Endothelial cell (in vitro differentiated cells): ENCODE data around the gene DLX6. TPM values are rescaled to one million over a fixed set of nuclear protein-coding genes. Genes with fewer than 3 reads are reported as not detected.

ENCODE experiments used
- DNase-seq: peaks from one replicate; pipeline ENCODE4 v3.0.0; 2021; ENCODE audit warnings: low spot score
- H3K27ac Mint-ChIP-seq: one replicate; pipeline ENCODE4 v1.8.0; 2021; ENCODE audit warnings: mixed read lengths, inconsistent platforms; ENCODE audit not compliant: unreplicated experiment
- H3K27me3 Mint-ChIP-seq: one replicate; pipeline ENCODE4 v1.8.0; 2021; ENCODE audit warnings: mild to moderate bottlenecking, moderate library complexity, mixed read lengths, inconsistent platforms; ENCODE audit not compliant: unreplicated experiment
- H3K36me3 Mint-ChIP-seq: one replicate; pipeline ENCODE4 v1.8.0; 2021; ENCODE audit warnings: mild to moderate bottlenecking, low read depth, mixed read lengths, inconsistent platforms; ENCODE audit not compliant: unreplicated experiment
- H3K4me1 Mint-ChIP-seq: one replicate; pipeline ENCODE4 v1.8.0; 2021; ENCODE audit warnings: mild to moderate bottlenecking, mixed read lengths, inconsistent platforms; ENCODE audit not compliant: unreplicated experiment
- H3K4me3 Mint-ChIP-seq: one replicate; pipeline ENCODE4 v1.8.0; 2021; ENCODE audit warnings: mild to moderate bottlenecking, mixed read lengths, inconsistent platforms; ENCODE audit not compliant: unreplicated experiment
- H3K9me3 Mint-ChIP-seq: one replicate; pipeline ENCODE4 v1.8.0; 2021; ENCODE audit warnings: mixed read lengths, inconsistent platforms; ENCODE audit not compliant: unreplicated experiment
- total RNA-seq: library from RNA; stranded (reverse); fragmentation: NEBNext Ultra II Directional; extraction: Animal tissue kit (Norgen Biotek cat#: 25700); gene quantifications from one replicate; pipeline ENCODE4 v1.2.1, GENCODE V29; 2021; ENCODE audit not compliant: unreplicated experiment
- TF ChIP-seq, protein P1 (sequence below): fragments of 200-600 bp; sonication (generic); IDR thresholded peaks from one replicate; pipeline ENCODE4 v1.5.0; 2021; ENCODE audit warnings: antibody characterized with exemption; ENCODE audit not compliant: unreplicated experiment

DLX6 gene
- total RNA-seq, 1 donor from 2014 or later, result not detected

DNA sequence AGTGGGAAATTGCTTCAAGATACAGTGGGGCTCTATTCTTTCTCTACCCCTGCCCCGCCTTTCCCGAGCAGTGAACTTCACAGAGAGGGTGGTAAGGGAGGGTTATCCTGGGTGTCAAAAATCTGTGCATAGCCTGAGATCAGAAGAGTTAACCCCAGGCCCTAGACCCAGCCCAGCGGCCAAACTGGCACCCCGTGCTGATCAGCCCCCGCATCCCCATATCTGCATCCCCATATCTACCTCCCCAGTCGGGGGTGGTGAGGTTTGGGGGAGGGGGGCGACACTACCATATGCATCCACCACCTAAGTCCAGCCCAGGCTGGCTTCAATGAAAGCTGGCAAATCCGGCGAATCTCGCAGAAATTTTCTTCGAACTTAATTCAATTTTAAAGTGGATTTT, 7.0 kb upstream of the DLX6 start:
- Mint-ChIP-seq H3K9me3 (no peaks in the 10 kb centered on the region), H3K4me1 (peaks cover 7% of the 10 kb centered on the region), H3K27me3 (peaks cover 52% of the 10 kb centered on the region), H3K36me3 (peaks cover 4% of the 10 kb centered on the region), H3K27ac (no peak overlapping the region), H3K4me3 (no peak overlapping the region)
- no peak for DNase-seq
- TF ChIP-seq, protein P1, sequence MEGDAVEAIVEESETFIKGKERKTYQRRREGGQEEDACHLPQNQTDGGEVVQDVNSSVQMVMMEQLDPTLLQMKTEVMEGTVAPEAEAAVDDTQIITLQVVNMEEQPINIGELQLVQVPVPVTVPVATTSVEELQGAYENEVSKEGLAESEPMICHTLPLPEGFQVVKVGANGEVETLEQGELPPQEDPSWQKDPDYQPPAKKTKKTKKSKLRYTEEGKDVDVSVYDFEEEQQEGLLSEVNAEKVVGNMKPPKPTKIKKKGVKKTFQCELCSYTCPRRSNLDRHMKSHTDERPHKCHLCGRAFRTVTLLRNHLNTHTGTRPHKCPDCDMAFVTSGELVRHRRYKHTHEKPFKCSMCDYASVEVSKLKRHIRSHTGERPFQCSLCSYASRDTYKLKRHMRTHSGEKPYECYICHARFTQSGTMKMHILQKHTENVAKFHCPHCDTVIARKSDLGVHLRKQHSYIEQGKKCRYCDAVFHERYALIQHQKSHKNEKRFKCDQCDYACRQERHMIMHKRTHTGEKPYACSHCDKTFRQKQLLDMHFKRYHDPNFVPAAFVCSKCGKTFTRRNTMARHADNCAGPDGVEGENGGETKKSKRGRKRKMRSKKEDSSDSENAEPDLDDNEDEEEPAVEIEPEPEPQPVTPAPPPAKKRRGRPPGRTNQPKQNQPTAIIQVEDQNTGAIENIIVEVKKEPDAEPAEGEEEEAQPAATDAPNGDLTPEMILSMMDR, result no peak

DNA sequence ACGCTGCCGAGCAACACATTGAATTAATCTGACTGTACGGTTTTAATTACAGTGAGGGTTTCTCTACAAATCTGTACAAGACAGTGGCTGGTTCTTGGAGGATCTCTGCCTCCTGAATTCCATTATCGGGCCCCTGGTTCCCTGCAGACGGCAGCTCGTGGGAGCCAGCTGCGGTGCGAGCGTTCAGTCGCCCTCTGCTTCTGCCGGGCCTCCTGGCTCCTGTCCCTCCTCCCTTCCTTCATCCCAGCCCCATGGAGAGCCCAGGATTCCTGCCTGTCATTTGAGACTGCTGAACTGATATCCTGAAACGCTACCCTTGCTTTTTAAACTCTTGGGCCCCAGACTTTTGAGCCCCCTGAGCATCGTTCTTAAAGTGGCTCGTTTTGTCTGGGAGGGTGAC, 6.6 kb upstream of the DLX6 start:
- Mint-ChIP-seq H3K4me1 (peaks cover 7% of the 10 kb centered on the region), H3K9me3 (no peaks in the 10 kb centered on the region), H3K4me3 (no peak overlapping the region), H3K27ac (no peak overlapping the region), H3K36me3 (peaks cover 4% of the 10 kb centered on the region), H3K27me3 (peaks cover 50% of the 10 kb centered on the region)
- TF ChIP-seq, protein P1, result no peak
- DNase-seq, result no peak

DNA sequence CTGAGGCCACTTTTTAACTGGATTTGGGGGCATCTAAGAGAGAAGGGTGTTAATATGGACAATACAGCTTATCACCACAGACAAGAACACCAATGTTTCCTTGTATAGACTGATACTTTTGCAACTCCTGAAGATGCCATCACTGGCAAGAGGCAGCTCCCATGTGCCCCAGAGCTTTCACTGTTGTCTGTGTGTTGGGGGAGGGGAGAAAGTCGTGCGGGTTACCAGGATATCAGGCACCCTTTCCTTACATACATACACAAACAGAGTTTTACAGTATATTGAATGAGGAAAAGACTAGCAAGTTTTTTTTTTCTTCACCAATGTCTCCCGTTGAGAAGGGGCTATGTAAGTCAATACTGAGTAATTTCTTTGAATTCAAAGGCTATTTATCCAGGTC, 4.1 kb upstream of the DLX6 start:
- Mint-ChIP-seq H3K9me3 (no peaks in the 10 kb centered on the region), H3K4me3 (no peak overlapping the region), H3K27ac (no peak overlapping the region), H3K36me3 (peaks cover 4% of the 10 kb centered on the region), H3K27me3 (peaks cover 45% of the 10 kb centered on the region), H3K4me1 (peaks cover 9% of the 10 kb centered on the region)
- TF ChIP-seq, protein P1, result no peak
- DNase-seq, result no peak

DNA sequence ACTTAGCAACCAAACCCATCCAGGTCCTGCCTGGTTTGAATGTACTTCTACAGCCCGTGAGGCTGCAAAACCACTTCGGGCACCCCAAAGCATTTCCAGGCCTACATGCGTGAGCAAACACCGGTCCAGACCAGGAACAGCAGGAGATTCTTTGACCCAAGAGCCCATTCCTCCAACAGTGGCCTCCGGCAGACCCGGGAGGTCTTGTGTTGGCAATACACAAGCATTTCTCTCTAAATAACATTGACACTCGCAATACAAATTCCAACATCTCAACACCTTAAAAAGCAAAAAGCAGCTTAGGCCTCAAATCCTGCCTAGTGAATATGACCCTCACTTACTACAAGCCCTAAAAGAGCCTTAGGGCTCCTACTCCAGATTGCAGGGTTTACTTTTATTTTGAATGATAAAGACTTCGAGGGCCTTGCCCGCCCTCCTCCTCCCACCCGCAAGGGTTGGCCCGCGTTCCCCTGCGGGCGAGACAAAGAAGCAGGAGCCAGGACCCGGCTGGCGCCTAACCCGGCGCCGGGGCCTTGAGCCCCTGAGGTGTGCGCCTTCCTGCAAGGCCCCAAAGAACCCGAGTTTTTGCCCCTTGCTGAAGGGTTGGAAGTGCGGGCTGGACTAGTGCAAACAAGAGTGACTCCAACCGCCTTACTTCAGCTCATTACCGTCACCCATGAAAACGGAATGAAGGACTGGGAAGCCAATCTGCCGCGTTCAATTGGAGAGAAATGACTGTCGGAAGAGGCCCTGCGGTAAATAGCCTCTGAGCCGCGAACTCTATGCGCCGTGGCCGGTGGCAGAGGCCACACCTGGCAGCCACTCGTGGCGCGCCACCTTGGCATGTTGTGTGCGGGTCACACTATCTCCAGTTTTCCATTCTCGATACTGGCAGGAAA, 3.4 kb upstream of the DLX6 start:
- Mint-ChIP-seq H3K4me1 (peaks cover 7% of the 10 kb centered on the region), H3K9me3 (no peaks in the 10 kb centered on the region), H3K36me3 (peaks cover 4% of the 10 kb centered on the region), H3K27ac (no peak overlapping the region), H3K4me3 (no peak overlapping the region), H3K27me3 (peaks cover 40% of the 10 kb centered on the region)
- TF ChIP-seq, protein P1, result no peak
- DNase-seq, result no peak

DNA sequence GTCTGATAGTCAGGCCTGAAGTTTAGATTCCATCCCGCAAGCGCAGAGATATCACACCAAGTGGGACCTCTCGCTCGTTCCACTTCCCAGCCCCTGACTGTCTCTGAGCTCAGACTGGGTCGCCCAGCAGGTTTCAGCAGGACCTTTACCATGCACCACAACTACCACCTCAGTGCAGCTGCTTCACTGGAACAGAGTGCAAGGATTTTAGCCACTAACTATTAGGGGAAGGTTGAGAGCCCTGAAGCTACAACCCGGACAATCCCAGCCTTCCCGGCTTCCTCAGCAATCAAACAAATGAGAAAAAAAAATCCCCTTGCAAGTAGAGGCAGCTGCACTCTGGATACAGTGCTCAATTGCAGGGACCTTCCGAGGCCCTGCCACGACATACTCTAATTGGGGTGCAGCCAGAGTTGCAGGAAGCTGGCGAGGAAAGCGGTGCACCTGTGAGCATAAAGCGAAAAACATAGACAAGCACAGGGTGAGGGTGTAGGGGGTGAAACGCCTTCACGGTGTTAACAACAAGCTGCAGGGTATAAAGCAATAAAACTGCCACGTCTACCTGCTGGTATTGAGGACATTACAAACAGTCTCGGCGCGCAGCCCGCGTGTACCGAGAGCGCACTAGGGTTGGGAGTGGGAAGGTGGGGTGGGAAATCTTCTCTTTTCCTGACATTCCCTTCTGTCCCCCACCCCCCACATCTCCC, 2.6 kb upstream of the DLX6 start:
- Mint-ChIP-seq H3K27me3 (peaks cover 40% of the 10 kb centered on the region), H3K4me1 (peaks cover 7% of the 10 kb centered on the region), H3K9me3 (no peaks in the 10 kb centered on the region), H3K4me3 (no peak overlapping the region), H3K36me3 (peaks cover 4% of the 10 kb centered on the region), H3K27ac (no peak overlapping the region)
- no peak for DNase-seq
- TF ChIP-seq, protein P1, result no peak
